Glutamatergic neuron (in vitro differentiated cells): Measurements from ENCODE around the gene SH3PXD2A. TPM values are rescaled to one million over a fixed set of nuclear protein-coding genes. Genes with fewer than 3 reads are reported as not detected.
A peak's percentile ranks its signal among the peaks of the same experiment; 100 is the strongest.

Source experiments
- DNase-seq: peaks from one replicate; pipeline ENCODE4 v3.0.0; 2022
- H3K27ac Mint-ChIP-seq: one replicate; pipeline ENCODE4 v1.8.0; 2020; ENCODE audit warnings: mild to moderate bottlenecking, mixed read lengths, inconsistent platforms; ENCODE audit not compliant: unreplicated experiment
- H3K27me3 Mint-ChIP-seq: one replicate; pipeline ENCODE4 v1.8.0; 2020; ENCODE audit warnings: mild to moderate bottlenecking, moderate library complexity, mixed read lengths, inconsistent platforms; ENCODE audit not compliant: unreplicated experiment
- H3K36me3 Mint-ChIP-seq: one replicate; pipeline ENCODE4 v1.8.0; 2020; ENCODE audit warnings: mild to moderate bottlenecking, mixed read lengths, inconsistent platforms; ENCODE audit not compliant: unreplicated experiment
- H3K4me1 Mint-ChIP-seq: one replicate; pipeline ENCODE4 v1.8.0; 2020; ENCODE audit warnings: mild to moderate bottlenecking, low read depth, mixed read lengths, inconsistent platforms; ENCODE audit not compliant: unreplicated experiment
- H3K4me3 Mint-ChIP-seq: one replicate; pipeline ENCODE4 v1.8.0; 2020; ENCODE audit warnings: mild to moderate bottlenecking, mixed read lengths, inconsistent platforms; ENCODE audit not compliant: unreplicated experiment
- H3K9me3 Mint-ChIP-seq: one replicate; pipeline ENCODE4 v1.8.0; 2020; ENCODE audit warnings: mild to moderate bottlenecking, moderate library complexity, mixed read lengths, inconsistent platforms; ENCODE audit not compliant: unreplicated experiment
- CTCF ChIP-seq: fragments of 200-600 bp; sonication (generic); IDR thresholded peaks from one replicate; pipeline ENCODE4 v1.5.0; 2021; ENCODE audit not compliant: partially characterized antibody, unreplicated experiment
- total RNA-seq: library from RNA; stranded (reverse); fragmentation: NEBNext Ultra II Directional; extraction: Animal tissue kit (Norgen Biotek cat#: 25700); gene quantifications from one replicate; pipeline ENCODE4 v1.2.1, GENCODE V29; 2021; ENCODE audit not compliant: unreplicated experiment

SH3PXD2A gene
- total RNA-seq, 1 donor from 2014 or later = 16.7 TPM

DNA sequence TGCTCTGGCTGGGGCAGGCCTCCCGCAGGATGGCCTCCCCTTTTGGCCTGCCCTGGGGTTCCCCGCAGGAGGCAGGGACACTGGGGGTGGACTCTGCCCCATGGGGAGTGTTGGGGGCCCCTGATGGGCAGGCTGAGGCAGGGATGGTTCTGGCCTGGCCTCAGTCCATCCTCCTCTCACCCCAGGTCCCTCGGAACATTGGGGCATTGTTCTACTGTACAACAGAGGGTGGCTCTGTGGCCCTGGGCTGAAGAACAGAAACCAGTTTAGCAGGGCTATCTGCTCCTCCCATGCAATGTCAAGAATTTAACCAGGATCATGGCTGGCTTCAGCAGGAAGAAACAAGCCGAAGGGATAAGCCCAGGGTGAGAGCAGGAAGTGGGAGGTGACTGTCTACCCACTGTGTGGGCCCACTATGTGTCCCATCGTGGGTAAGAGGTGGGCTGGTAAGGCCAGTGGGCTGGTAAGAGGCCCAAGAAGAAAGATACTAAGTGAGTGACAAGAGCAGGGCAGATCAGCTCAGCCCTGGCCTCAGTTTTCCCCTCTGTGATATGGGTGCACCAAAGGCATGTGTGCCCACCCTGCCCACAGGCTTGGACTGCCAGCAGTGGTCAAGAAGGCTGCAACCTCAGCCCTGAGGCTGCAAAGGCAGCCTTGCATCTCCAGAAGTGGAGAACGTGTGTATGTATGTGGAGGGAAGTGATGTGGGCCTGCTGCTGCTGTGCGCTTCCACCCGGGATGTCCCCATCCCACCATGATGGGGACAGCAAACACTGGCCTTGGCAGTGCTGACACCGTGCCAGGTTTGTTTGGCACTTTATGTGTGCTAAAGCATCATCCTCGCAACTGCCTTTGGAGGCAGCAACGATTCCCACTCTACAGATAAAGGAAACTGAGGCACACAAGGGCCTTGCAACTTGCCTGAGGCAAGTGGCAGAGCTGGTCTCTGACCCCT is 138.9 kb downstream of the SH3PXD2A start:
- DNase-seq = no peak
- Mint-ChIP-seq H3K4me3 (no peak overlapping the region), H3K27me3 (peaks cover under 1% of the 10 kb centered on the region), H3K9me3 (no peaks in the 10 kb centered on the region), H3K36me3 (no peaks in the 10 kb centered on the region), H3K27ac (no peak overlapping the region), H3K4me1 (peaks cover 16% of the 10 kb centered on the region)
- no peak for TF ChIP-seq CTCF

DNA sequence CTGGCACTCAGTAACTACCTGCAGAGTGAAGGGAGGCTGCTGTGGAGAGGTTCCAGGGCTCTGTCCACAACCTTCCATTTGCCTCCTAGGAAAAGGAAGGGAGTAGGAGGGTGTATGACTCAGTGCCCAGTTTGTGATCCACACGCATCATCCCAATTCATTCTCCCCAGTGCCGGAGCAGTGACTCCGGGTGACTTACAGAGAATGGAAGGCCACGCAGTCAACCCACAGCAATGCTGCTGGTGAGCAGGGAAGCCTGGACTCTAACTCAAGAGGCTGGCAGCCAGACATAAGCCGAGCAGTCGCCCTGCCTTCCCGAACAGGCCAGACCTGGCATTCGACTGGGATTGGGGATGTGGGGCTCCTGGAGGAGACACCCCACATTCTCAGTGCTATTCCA is 139.9 kb downstream of the SH3PXD2A start:
- H3K9me3 Mint-ChIP-seq = no peaks in the 10 kb centered on the region
- TF ChIP-seq CTCF = no peak
- peaks cover 2% of the 10 kb centered on the region for H3K27me3 Mint-ChIP-seq
- no peak for DNase-seq
- no peak overlapping the region for H3K4me3 Mint-ChIP-seq
- peaks cover 18% of the 10 kb centered on the region for H3K4me1 Mint-ChIP-seq
- H3K36me3 Mint-ChIP-seq = no peaks in the 10 kb centered on the region
- no peak overlapping the region for H3K27ac Mint-ChIP-seq

- no peak for DNase-seq
- H3K9me3 Mint-ChIP-seq = no peaks in the 10 kb centered on the region
- H3K4me3 Mint-ChIP-seq = no peak overlapping the region
- H3K36me3 Mint-ChIP-seq = no peaks in the 10 kb centered on the region
- no peak overlapping the region for H3K27ac Mint-ChIP-seq
- H3K27me3 Mint-ChIP-seq = peaks cover 2% of the 10 kb centered on the region
- no peak for TF ChIP-seq CTCF
- H3K4me1 Mint-ChIP-seq = peaks cover 18% of the 10 kb centered on the region
These were observed 141.0 kb downstream of the SH3PXD2A start for GRCh38 chr10:103714232-103714891.

GRCh38 chr10:103713676-103714075 is 141.7 kb downstream of the SH3PXD2A start:
- no peak for DNase-seq
- Mint-ChIP-seq H3K27me3 (peaks cover 2% of the 10 kb centered on the region), H3K4me3 (no peak overlapping the region), H3K9me3 (no peaks in the 10 kb centered on the region), H3K27ac (no peak overlapping the region), H3K36me3 (no peaks in the 10 kb centered on the region), H3K4me1 (peaks cover 17% of the 10 kb centered on the region)
- TF ChIP-seq CTCF = no peak

DNA sequence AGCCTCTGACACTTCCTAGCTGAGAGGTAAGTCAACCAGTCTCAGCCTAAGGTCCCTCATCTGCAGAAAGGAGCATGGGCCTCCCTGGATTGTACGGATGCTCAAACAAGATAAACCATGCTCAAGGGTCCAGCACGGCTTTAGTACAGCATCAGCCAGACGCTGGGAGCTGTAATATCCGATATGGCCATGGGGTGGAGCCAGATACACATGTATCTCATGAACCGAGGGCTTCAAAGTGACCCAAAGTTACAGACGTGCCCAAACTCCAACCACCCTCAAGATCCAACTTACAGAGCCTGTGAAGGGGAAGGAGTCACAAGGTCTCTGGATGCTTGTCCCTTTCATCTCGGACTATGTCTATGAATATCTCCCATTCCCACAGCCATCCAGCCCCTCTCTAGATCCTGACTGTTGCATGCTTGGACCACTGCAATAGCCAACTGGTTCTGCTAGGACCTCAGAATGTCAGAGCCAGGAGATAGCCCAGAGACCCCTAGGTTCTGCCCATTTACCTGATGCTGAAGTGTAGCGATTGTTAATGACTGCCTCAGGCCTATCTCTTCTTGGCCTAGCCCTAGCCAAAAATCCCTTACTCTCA is 142.4 kb downstream of the SH3PXD2A start:
- no peak overlapping the region for H3K4me3 Mint-ChIP-seq
- peaks cover 2% of the 10 kb centered on the region for H3K27me3 Mint-ChIP-seq
- peak; percentile 90 for DNase-seq
- peak; percentile 91 for TF ChIP-seq CTCF
- H3K36me3 Mint-ChIP-seq = no peaks in the 10 kb centered on the region
- H3K27ac Mint-ChIP-seq = no peak overlapping the region
- H3K9me3 Mint-ChIP-seq = no peaks in the 10 kb centered on the region
- H3K4me1 Mint-ChIP-seq = peaks cover 16% of the 10 kb centered on the region
